Measurements from ENCODE around the gene AJM1.

DNA sequence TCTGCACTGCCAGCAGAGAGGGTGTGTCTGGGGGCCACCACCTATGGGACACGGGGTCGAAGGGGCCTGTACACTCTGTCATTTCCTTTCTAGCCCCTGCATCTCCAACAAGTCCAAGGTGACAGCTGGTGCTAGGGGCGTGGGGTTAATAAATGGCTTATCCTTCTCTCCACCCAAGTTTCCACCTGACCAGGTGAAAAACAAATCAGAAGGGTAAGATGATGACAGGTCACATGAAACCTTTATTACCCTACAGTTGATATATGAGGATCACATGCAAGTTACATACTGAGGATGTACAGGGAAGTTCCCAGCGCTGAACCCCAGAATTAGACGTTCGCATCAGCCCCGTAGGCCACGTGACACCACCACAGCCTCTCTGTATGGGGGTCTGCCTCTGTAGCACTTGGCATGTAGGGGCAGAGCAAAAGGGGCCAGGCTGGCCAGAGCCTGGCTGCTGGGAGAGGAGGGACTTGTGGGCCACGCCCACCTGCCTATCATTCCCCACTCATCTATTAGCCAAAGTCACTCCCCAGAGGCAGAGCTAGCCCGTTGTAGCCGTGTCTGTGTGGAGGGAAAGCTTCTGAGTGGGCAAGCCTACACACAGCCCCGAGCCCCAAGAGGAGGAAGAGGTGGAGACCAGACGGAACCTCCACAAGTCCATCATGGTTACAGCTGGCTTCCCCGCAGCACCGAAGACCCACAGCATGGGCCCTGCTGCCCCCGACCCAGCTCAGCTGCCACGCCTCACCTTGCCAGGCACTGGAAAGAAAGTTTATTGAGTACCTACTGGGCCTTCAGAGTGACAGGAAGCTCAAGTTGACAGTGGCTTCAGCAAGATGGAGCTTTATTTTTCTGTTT lies 49.0 kb upstream of the AJM1 start:
- TF ChIP-seq, protein P1, sequence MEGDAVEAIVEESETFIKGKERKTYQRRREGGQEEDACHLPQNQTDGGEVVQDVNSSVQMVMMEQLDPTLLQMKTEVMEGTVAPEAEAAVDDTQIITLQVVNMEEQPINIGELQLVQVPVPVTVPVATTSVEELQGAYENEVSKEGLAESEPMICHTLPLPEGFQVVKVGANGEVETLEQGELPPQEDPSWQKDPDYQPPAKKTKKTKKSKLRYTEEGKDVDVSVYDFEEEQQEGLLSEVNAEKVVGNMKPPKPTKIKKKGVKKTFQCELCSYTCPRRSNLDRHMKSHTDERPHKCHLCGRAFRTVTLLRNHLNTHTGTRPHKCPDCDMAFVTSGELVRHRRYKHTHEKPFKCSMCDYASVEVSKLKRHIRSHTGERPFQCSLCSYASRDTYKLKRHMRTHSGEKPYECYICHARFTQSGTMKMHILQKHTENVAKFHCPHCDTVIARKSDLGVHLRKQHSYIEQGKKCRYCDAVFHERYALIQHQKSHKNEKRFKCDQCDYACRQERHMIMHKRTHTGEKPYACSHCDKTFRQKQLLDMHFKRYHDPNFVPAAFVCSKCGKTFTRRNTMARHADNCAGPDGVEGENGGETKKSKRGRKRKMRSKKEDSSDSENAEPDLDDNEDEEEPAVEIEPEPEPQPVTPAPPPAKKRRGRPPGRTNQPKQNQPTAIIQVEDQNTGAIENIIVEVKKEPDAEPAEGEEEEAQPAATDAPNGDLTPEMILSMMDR (IDR thresholded peaks at IDR 0.05) = no peak
- no peak for TF ChIP-seq EZH2phosphoT487 (IDR thresholded peaks at IDR 0.05)
- TF ChIP-seq EZH2 (IDR thresholded peaks at IDR 0.05) = no peak
